Adrenal gland (tissue), 12 donors: ENCODE data around the gene MAVS. TPM values are rescaled to one million over a fixed set of nuclear protein-coding genes. Genes with fewer than 3 reads are reported as not detected.

Source experiments
- DNase-seq, 7 donors: peaks; one replicate each; pipeline ENCODE4 v3.0.0-alpha.2; 2019 to 2020
- H3K27ac ChIP-seq, 5 donors: fragments of 200-600 bp; sonication (generic) in 4 of 5; 1 replicate in 3 of 5; 2 replicates in 2 of 5; pipeline versions ENCODE4 v1.5.1 to v1.8.0; 2016 to 2020; ENCODE audit warnings: mild to moderate bottlenecking in 1 of 5
- H3K27me3 ChIP-seq: fragments of 200-600 bp; 2 replicates; pipeline ENCODE4 v1.8.0; 2021
- H3K36me3 ChIP-seq, 2 donors: fragments of 200-600 bp; replicated peaks in 1 of 2; 1 replicate in 1 of 2; 2 replicates in 1 of 2; pipeline versions ENCODE4 v1.5.1 to v1.8.0; 2018 to 2022
- H3K4me1 ChIP-seq, 2 donors: fragments of 200-600 bp; replicated peaks in 1 of 2; 1 replicate in 1 of 2; 2 replicates in 1 of 2; pipeline versions ENCODE4 v1.5.1 to v1.8.0; 2018 to 2021
- H3K4me3 ChIP-seq, 4 donors: fragments of 200-600 bp; sonication (generic) in 3 of 4; one replicate each; pipeline ENCODE4 v1.5.1; 2016 to 2018
- H3K9me3 ChIP-seq, 3 donors: fragments of 200-600 bp; sonication (generic) in 1 of 3; replicated peaks in 1 of 3; 1 replicate in 2 of 3; 2 replicates in 1 of 3; pipeline versions ENCODE4 v1.5.1 to v1.8.0; 2016 to 2021
- POLR2A ChIP-seq, 2 donors: fragments of 450-650 bp; IDR thresholded peaks; one replicate each; pipeline ENCODE4 v1.6.1; 2017; ENCODE audit warnings: antibody characterized with exemption in 2 of 2, mild to moderate bottlenecking in 2 of 2, moderate library complexity in 1 of 2
- WGBS, 4 donors: extraction: QIAGEN DNeasy Blood & Tissue Kit in 2 of 4; methylation state at CpG; one replicate each; pipeline versions ENCODE4 v1.1.5 to v1.1.7; 2013 to 2017; 5-methylcytosine and 5-hydroxymethylcytosine counted together
- intact Hi-C, 2 donors: fragments of 100-400 bp; cut with DNase I; formaldehyde crosslinking; loops; one replicate each; pipeline versions ENCODE4 v1.14.1 to v1.15.0; 2022 to 2023
- polyA plus RNA-seq, 3 donors: library from polyadenylated mRNA; stranded (reverse); fragments of 200-250 nt in 2 of 3; fragments of 350-450 nt in 1 of 3; fragmentation: Illumina TruSeq in 1 of 3; extraction: RNeasy Lipid Tissue Mini Kit (QIAGEN cat#74804) in 1 of 3; gene quantifications; one replicate each; pipeline ENCODE4 v1.2.3, GENCODE V29; 2013 to 2014
- total RNA-seq, 9 donors: library from RNA; depleted of rRNA in 4 of 9; stranded (reverse); fragments of >200 nt in 4 of 9; fragments of 120-200 nt in 1 of 9; fragmentation: NEBNext Ultra II Directional in 1 of 9; extraction: Animal tissue kit (Norgen Biotek cat#: 25700) in 1 of 9; gene quantifications; one replicate each; pipeline versions ENCODE4 v1.1.0 to v1.2.4, GENCODE V29; 2013 to 2023
- TF ChIP-seq, protein P1 (sequence below), 6 experiments: fragments of 450-650 bp in 4 of 6; fragments of 200-600 bp in 2 of 6; sonication (generic) in 1 of 6; IDR thresholded peaks; 1 replicate in 5 of 6; 2 replicates in 1 of 6; pipeline versions ENCODE4 v1.5.1 to v1.8.0; 2016 to 2021; ENCODE audit warnings: antibody characterized with exemption in 6 of 6, mild to moderate bottlenecking in 2 of 6, moderate library complexity in 1 of 6
- donor health status: healthy with polysubstance abuse.
- donor health status: Bipolar disorder and iron deficiency.
- donor health status: DM: yes; HTN: yes; CAD: no.
- donor health status: DM: no; HTN: no; CAD: no.
- donor health status: DM: no; HTN: no; CAD: no.
- donor health status: DM: yes; HTN: yes; CAD: no.

Gene MAVS
- total and polyA plus RNA-seq, 12 donors, result 10.0 to 46.7 (median 31.4) TPM

DNA sequence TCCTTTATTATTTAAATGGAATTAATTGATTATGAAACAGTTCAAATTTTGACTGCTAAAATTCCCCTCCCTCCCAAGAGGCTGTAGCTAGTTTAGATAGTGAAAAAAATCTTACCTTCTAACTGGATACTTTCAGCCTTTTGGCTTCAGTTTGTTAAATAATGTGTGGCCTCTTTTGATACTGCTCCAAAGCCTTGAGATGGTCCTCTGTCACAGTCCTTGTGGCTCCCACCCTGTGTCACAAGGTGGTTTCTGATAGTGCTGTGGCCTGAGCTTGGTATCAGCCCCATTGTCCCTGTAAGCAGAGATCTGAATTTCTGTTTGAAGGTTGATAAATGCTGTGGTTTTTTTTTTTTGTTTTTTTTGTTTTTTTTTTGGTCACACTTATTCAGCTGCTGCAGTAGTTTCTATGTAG is 63.3 kb downstream of the MAVS start:
- intact Hi-C loops, result no loop called here
- peaks cover 0 to 60% of the 10 kb centered on the region in 2 donors for H3K36me3 ChIP-seq
- H3K27ac ChIP-seq, result peak overlapping the region in 1 of 5 donors; percentile 27

DNA sequence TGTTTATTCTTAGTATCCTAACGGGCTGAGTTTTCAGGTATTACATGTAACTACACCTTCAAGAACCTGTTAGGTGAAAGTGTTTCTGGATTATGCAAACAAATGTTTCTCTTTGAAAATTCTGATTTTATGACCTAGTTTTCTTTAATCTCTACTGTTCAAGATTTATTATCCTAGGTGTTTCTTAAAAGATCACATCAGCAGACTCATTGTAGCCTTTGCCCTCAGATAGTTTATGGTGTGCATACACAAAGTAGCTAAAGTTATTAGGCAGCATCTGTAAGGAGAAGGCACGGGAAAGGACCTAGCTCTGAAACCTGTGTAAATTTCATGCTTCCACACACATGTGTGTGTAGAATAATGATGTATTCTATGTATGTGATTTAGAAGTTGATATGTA is 64.2 kb downstream of the MAVS start:
- no peak overlapping the region for H3K4me3 ChIP-seq
- intact Hi-C loops, result no loop called here
- no peaks in the 10 kb centered on the region for H3K9me3 ChIP-seq
- no peak for DNase-seq
- H3K36me3 ChIP-seq, result peaks cover 0 to 60% of the 10 kb centered on the region in 2 donors
- H3K27ac ChIP-seq, result no peak overlapping the region
- H3K4me1 ChIP-seq, result peaks cover 14 to 24% of the 10 kb centered on the region in 2 donors
- WGBS, 4 donors, result 75 to 89% (median 79%) methylated on average over 2 of the region's 2 CpGs
- TF ChIP-seq, protein P1, sequence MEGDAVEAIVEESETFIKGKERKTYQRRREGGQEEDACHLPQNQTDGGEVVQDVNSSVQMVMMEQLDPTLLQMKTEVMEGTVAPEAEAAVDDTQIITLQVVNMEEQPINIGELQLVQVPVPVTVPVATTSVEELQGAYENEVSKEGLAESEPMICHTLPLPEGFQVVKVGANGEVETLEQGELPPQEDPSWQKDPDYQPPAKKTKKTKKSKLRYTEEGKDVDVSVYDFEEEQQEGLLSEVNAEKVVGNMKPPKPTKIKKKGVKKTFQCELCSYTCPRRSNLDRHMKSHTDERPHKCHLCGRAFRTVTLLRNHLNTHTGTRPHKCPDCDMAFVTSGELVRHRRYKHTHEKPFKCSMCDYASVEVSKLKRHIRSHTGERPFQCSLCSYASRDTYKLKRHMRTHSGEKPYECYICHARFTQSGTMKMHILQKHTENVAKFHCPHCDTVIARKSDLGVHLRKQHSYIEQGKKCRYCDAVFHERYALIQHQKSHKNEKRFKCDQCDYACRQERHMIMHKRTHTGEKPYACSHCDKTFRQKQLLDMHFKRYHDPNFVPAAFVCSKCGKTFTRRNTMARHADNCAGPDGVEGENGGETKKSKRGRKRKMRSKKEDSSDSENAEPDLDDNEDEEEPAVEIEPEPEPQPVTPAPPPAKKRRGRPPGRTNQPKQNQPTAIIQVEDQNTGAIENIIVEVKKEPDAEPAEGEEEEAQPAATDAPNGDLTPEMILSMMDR (IDR thresholded peaks at IDR 0.05), result no peak
- no peak for TF ChIP-seq POLR2A (IDR thresholded peaks at IDR 0.05)
- H3K27me3 ChIP-seq, result no peaks in the 10 kb centered on the region

More for the DNA sequence above, 63.3 kb downstream of the MAVS start:
- peak in 2 of 7 donors; percentile 20 to 51 for DNase-seq
- H3K4me1 ChIP-seq, result peaks cover 13 to 25% of the 10 kb centered on the region in 2 donors
- TF ChIP-seq POLR2A (IDR thresholded peaks at IDR 0.05), result no peak
- TF ChIP-seq, protein P1 (IDR thresholded peaks at IDR 0.05), result no peak
- no peak overlapping the region for H3K4me3 ChIP-seq
- no peaks in the 10 kb centered on the region for H3K9me3 ChIP-seq
- H3K27me3 ChIP-seq, result no peaks in the 10 kb centered on the region

DNA sequence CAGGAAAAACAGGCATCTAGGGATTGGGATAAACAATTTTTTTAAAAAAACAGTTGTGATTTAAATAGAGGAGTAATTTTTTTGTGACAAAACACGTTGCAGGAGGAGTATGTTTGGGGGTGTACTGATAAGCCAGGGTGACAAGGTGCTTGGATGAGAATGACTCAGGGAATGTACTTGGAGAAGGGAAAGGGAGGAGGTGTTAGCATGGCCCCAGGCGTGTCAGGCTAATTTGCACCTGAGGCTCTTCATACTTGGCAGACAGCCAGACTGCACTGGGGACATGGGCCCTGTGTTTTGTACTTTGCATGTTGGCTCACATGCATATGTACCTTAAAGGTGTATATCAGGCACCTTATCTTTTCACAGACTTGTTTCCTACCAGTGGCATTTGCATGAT is 65.3 kb downstream of the MAVS start:
- no peak for TF ChIP-seq POLR2A (IDR thresholded peaks at IDR 0.05)
- TF ChIP-seq, protein P1 (IDR thresholded peaks at IDR 0.05), result no peak
- WGBS, 4 donors, result 65 to 83% (median 75%) methylated on average over 2 of the region's 2 CpGs
- Histone ChIP-seq H3K36me3 (peaks cover 0 to 66% of the 10 kb centered on the region in 2 donors), H3K4me1 (peaks cover 14 to 18% of the 10 kb centered on the region in 2 donors), H3K9me3 (no peaks in the 10 kb centered on the region), H3K4me3 (no peak overlapping the region), H3K27ac (no peak overlapping the region), H3K27me3 (no peaks in the 10 kb centered on the region)
- intact Hi-C loops, result no loop called here
- DNase-seq, result peak in 2 of 7 donors; percentile 28 to 53

DNA sequence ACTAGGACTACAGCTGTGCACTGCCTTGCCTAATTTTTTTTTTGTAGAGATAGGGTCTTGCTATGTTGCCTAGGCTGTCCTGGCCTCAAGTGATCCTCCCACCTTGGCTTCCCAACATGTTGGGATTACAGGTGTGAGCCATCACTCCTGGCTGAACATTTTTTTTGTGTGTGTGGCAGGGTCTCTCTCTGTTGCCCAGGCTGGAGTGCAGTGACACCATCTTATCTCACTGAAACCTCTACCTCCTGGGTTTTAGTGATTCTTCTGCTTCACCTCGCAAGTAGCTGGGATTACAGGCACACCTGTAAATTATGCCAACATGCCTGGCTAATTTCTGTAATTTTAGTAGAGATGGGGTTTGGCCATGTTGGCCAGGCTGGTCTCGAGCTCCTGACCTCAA is 67.8 kb downstream of the MAVS start:
- Histone ChIP-seq H3K27ac (no peak overlapping the region), H3K4me3 (no peak overlapping the region), H3K36me3 (peaks cover 0 to 62% of the 10 kb centered on the region in 2 donors), H3K9me3 (no peaks in the 10 kb centered on the region), H3K4me1 (peaks cover 2 to 5% of the 10 kb centered on the region in 2 donors), H3K27me3 (no peaks in the 10 kb centered on the region)
- WGBS, 4 donors, result 93 to 100% (median 96%) methylated on average over 2 of the region's 2 CpGs
- intact Hi-C loops, result no loop called here
- no peak for DNase-seq
- TF ChIP-seq, protein P1 (IDR thresholded peaks at IDR 0.05), result no peak
- TF ChIP-seq POLR2A (IDR thresholded peaks at IDR 0.05), result no peak
